Cardiac fibroblast (primary cell): ENCODE data around the gene AGFG1.

Experiments used
- DNase-seq, 2 donors: peaks; one replicate each; pipeline versions ENCODE4 v3.0.0 to v3.0.0-alpha.2; 2010; ENCODE audit warnings: low read depth in 2 of 2
- H3K4me3 ChIP-seq, 2 donors: replicated peaks in 1 of 2; 1 replicate in 1 of 2; 2 replicates in 1 of 2; pipeline ENCODE4 v1.5.1; 2011; ENCODE audit warnings: low read depth in 2 of 2, low read length in 2 of 2, mild to moderate bottlenecking in 2 of 2, moderate library complexity in 1 of 2
- CTCF ChIP-seq: IDR thresholded peaks from one replicate; pipeline ENCODE4 v1.5.1; 2011; ENCODE audit warnings: low read depth, mild to moderate bottlenecking, low read length, inconsistent platforms

Gene AGFG1

GRCh38 chr2:227545990-227546389, 74.0 kb downstream of the AGFG1 start:
- peak; percentile 22 for TF ChIP-seq CTCF
- no peak overlapping the region for H3K4me3 ChIP-seq
- DNase-seq: peak in 1 of 2 donors; percentile 22

GRCh38 chr2:227551836-227552235, 79.9 kb downstream of the AGFG1 start:
- no peak overlapping the region for H3K4me3 ChIP-seq
- no peak for DNase-seq
- no peak for TF ChIP-seq CTCF

GRCh38 chr2:227562581-227562980, 90.6 kb downstream of the AGFG1 start:
- DNase-seq: no peak
- TF ChIP-seq CTCF: no peak
- H3K4me3 ChIP-seq: no peak overlapping the region

- TF ChIP-seq CTCF: no peak
- no peak for DNase-seq
- no peak overlapping the region for H3K4me3 ChIP-seq
Observed at GRCh38 chr2:227565080-227565479, 93.1 kb downstream of the AGFG1 start.

GRCh38 chr2:227566012-227566411, 94.1 kb downstream of the AGFG1 start:
- no peak for DNase-seq
- H3K4me3 ChIP-seq: no peak overlapping the region
- TF ChIP-seq CTCF: no peak

- no peak overlapping the region for H3K4me3 ChIP-seq
- no peak for DNase-seq
- TF ChIP-seq CTCF: no peak
Observed at GRCh38 chr2:227568852-227569169, 96.9 kb downstream of the AGFG1 start.

- no peak for DNase-seq
- TF ChIP-seq CTCF: no peak
- no peak overlapping the region for H3K4me3 ChIP-seq
Observed at GRCh38 chr2:227570615-227571014, 98.7 kb downstream of the AGFG1 start.
